ENCODE data around the gene RNU6-1. TPM values are rescaled to one million over a fixed set of nuclear protein-coding genes. Genes with fewer than 3 reads are reported as not detected.

RNU6-1 gene
- total and polyA plus RNA-seq, 4 donors = not detected

GRCh38 chr15:67861983-67862382 lies 22.1 kb upstream of the RNU6-1 start:
- WGBS (ENCODE audit: insufficient coverage) = 100% methylated on average over 1 of the region's 3 CpGs
- no peak overlapping the region for H3K27ac ChIP-seq (ENCODE audit: low read depth, low read length)
- DNase-seq (ENCODE audit: low read depth in 4 of 6, low spot score in 6 of 6) = no peak

GRCh38 chr15:67859331-67859946 lies 19.6 kb upstream of the RNU6-1 start:
- Histone ChIP-seq H3K4me3 (ENCODE audit: low read depth, low read length) (no peak overlapping the region), H3K27me3 (ENCODE audit: control insufficient read depth, insufficient read depth, low read length) (no peaks in the 10 kb centered on the region), H3K27ac (ENCODE audit: low read depth, low read length) (no peak overlapping the region), H3K9me3 (ENCODE audit: control insufficient read depth, insufficient read depth, low read length) (no peaks in the 10 kb centered on the region), H3K4me1 (ENCODE audit: control insufficient read depth, insufficient read depth, low read length) (peaks cover 19% of the 10 kb centered on the region), H3K36me3 (ENCODE audit: control insufficient read depth, insufficient read depth, low read length) (no peaks in the 10 kb centered on the region)
- WGBS (ENCODE audit: insufficient coverage) = 31% methylated on average over 4 of the region's 5 CpGs
- peak in 2 of 6 donors; percentile 22 to 68 for DNase-seq (ENCODE audit: low read depth in 4 of 6, low spot score in 6 of 6)

More at GRCh38 chr15:67861983-67862382, 22.1 kb upstream of the RNU6-1 start:
- H3K36me3 ChIP-seq (ENCODE audit: control insufficient read depth, insufficient read depth, low read length) = no peaks in the 10 kb centered on the region
- H3K27me3 ChIP-seq (ENCODE audit: control insufficient read depth, insufficient read depth, low read length) = no peaks in the 10 kb centered on the region
- H3K9me3 ChIP-seq (ENCODE audit: control insufficient read depth, insufficient read depth, low read length) = no peaks in the 10 kb centered on the region
- H3K4me1 ChIP-seq (ENCODE audit: control insufficient read depth, insufficient read depth, low read length) = peaks cover 19% of the 10 kb centered on the region
- no peak overlapping the region for H3K4me3 ChIP-seq (ENCODE audit: low read depth, low read length)

GRCh38 chr15:67857220-67857619 lies 17.4 kb upstream of the RNU6-1 start:
- Histone ChIP-seq H3K4me1 (ENCODE audit: control insufficient read depth, insufficient read depth, low read length) (peaks cover 10% of the 10 kb centered on the region), H3K36me3 (ENCODE audit: control insufficient read depth, insufficient read depth, low read length) (no peaks in the 10 kb centered on the region), H3K9me3 (ENCODE audit: control insufficient read depth, insufficient read depth, low read length) (no peaks in the 10 kb centered on the region), H3K27ac (ENCODE audit: low read depth, low read length) (no peak overlapping the region), H3K27me3 (ENCODE audit: control insufficient read depth, insufficient read depth, low read length) (no peaks in the 10 kb centered on the region), H3K4me3 (ENCODE audit: low read depth, low read length) (no peak overlapping the region)
- WGBS (ENCODE audit: insufficient coverage) = 96% methylated on average over 2 of the region's 3 CpGs
- DNase-seq (ENCODE audit: low read depth in 4 of 6, low spot score in 6 of 6) = no peak

DNA sequence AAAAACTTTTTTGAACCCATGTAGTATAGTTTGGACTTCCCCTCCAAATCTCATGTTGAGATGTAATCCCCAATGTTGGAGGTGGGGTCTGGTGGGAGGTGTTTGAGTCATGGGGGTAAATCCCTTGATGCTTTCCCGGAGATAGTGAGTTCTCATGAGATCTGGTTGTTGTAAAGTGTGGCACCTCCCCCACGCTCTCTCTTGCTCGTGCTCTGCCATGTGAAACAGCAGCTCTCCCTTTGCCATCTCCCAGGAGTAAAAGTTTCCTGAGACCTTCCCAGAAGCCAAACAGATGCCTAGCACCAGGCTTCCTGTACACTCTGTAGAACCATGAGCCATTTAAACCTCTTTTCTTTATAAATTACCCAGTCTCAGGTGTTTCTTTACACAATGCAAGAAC lies 16.0 kb upstream of the RNU6-1 start:
- 58% methylated on average over 2 of the region's 3 CpGs for WGBS (ENCODE audit: insufficient coverage)
- no peaks in the 10 kb centered on the region for H3K36me3 ChIP-seq (ENCODE audit: control insufficient read depth, insufficient read depth, low read length)
- no peak overlapping the region for H3K4me3 ChIP-seq (ENCODE audit: low read depth, low read length)
- H3K9me3 ChIP-seq (ENCODE audit: control insufficient read depth, insufficient read depth, low read length) = no peaks in the 10 kb centered on the region
- peak in 1 of 6 donors; percentile 12 for DNase-seq (ENCODE audit: low read depth in 4 of 6, low spot score in 6 of 6)
- no peak overlapping the region for H3K27ac ChIP-seq (ENCODE audit: low read depth, low read length)
- peaks cover 10% of the 10 kb centered on the region for H3K4me1 ChIP-seq (ENCODE audit: control insufficient read depth, insufficient read depth, low read length)
- H3K27me3 ChIP-seq (ENCODE audit: control insufficient read depth, insufficient read depth, low read length) = no peaks in the 10 kb centered on the region

DNA sequence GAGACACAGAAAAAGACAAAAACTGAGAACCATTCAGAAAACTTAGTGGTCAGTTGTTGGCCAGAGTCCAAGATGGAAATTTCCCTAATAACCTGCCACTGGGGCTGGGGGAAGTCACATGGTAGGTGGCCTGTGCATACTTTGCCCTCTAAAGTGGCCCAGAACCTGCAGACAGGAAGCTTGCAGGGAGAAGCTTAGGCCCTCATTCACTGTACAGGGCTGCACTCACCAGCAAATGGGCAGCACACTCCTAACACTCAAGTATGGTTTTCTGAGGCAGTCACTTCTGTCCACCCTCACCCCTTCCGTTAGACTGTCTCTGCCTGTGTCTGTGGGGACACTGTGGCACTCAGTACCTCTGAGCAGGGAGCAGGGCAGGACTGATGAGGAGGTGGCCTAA lies 14.5 kb upstream of the RNU6-1 start:
- no CpG with 5 or more reads among the region's 1 CpG for WGBS (ENCODE audit: insufficient coverage)
- Histone ChIP-seq H3K36me3 (ENCODE audit: control insufficient read depth, insufficient read depth, low read length) (no peaks in the 10 kb centered on the region), H3K27me3 (ENCODE audit: control insufficient read depth, insufficient read depth, low read length) (no peaks in the 10 kb centered on the region), H3K4me3 (ENCODE audit: low read depth, low read length) (no peak overlapping the region), H3K9me3 (ENCODE audit: control insufficient read depth, insufficient read depth, low read length) (no peaks in the 10 kb centered on the region), H3K27ac (ENCODE audit: low read depth, low read length) (no peak overlapping the region), H3K4me1 (ENCODE audit: control insufficient read depth, insufficient read depth, low read length) (peaks cover under 1% of the 10 kb centered on the region)
- DNase-seq (ENCODE audit: low read depth in 4 of 6, low spot score in 6 of 6) = no peak

GRCh38 chr15:67853454-67853853 lies 13.6 kb upstream of the RNU6-1 start:
- no peak for DNase-seq (ENCODE audit: low read depth in 4 of 6, low spot score in 6 of 6)
- Histone ChIP-seq H3K4me1 (ENCODE audit: control insufficient read depth, insufficient read depth, low read length) (no peaks in the 10 kb centered on the region), H3K27me3 (ENCODE audit: control insufficient read depth, insufficient read depth, low read length) (no peaks in the 10 kb centered on the region), H3K36me3 (ENCODE audit: control insufficient read depth, insufficient read depth, low read length) (no peaks in the 10 kb centered on the region), H3K27ac (ENCODE audit: low read depth, low read length) (no peak overlapping the region), H3K9me3 (ENCODE audit: control insufficient read depth, insufficient read depth, low read length) (no peaks in the 10 kb centered on the region), H3K4me3 (ENCODE audit: low read depth, low read length) (no peak overlapping the region)
- no CpG with 5 or more reads among the region's 3 CpGs for WGBS (ENCODE audit: insufficient coverage)

DNA sequence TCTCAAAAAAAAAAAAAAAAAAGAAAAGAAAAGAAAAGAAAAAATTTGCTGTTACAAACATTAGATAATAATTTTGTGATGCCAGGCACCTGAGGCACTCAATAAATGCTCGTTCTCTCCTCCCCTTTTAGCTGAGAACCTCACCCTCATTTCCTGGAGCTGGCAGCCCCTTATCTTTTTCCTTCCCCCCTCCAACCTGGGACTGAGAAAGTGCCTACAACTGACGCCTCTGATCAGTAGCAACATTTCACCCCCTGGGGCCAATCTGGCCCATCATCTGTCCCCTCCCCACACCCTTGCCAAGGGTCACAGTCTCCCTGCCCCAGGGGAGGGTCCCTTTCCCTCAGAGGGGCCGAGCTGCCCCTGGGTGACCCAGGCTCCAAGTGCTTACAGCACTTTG lies 12.6 kb upstream of the RNU6-1 start:
- Histone ChIP-seq H3K27me3 (ENCODE audit: control insufficient read depth, insufficient read depth, low read length) (no peaks in the 10 kb centered on the region), H3K36me3 (ENCODE audit: control insufficient read depth, insufficient read depth, low read length) (no peaks in the 10 kb centered on the region), H3K9me3 (ENCODE audit: control insufficient read depth, insufficient read depth, low read length) (no peaks in the 10 kb centered on the region), H3K4me1 (ENCODE audit: control insufficient read depth, insufficient read depth, low read length) (no peaks in the 10 kb centered on the region), H3K27ac (ENCODE audit: low read depth, low read length) (no peak overlapping the region), H3K4me3 (ENCODE audit: low read depth, low read length) (no peak overlapping the region)
- no peak for DNase-seq (ENCODE audit: low read depth in 4 of 6, low spot score in 6 of 6)
- WGBS (ENCODE audit: insufficient coverage) = 83% methylated on average over 2 of the region's 3 CpGs

DNA sequence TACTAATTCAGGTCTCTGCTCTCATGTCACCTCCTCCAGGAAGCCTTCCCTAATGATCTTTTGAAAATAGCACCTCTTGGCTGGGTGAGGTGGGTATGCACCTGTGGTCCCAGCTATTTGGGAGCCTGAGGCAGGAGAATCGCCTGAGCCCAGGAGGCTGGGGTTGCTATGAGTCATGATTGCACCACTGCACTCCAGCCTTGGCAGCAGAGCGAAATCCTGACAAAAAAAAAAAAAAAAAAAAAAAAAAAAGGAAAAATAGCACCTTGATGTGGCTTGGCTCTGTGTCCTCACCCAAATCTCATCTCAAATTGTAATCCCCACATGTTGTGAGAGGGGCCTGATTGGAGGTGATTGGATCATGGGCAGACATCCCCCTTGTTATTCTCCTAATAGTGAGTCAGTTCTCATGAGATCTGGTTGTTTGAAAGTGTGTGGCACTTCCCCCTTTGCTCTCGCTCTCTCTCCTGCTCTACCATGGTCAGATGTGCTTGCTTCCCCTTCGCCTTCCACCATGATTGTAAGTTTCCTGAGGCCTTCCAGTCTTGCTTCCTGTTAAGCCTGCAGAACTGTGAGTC lies 11.2 kb upstream of the RNU6-1 start:
- WGBS (ENCODE audit: insufficient coverage) = 100% methylated on average over 1 of the region's 4 CpGs
- H3K4me1 ChIP-seq (ENCODE audit: control insufficient read depth, insufficient read depth, low read length) = no peaks in the 10 kb centered on the region

GRCh38 chr15:67850336-67850735 lies 10.5 kb upstream of the RNU6-1 start:
- H3K4me3 ChIP-seq (ENCODE audit: low read depth, low read length) = no peak overlapping the region
- WGBS (ENCODE audit: insufficient coverage) = 65% methylated on average over 6 of the region's 7 CpGs
- no peaks in the 10 kb centered on the region for H3K4me1 ChIP-seq (ENCODE audit: control insufficient read depth, insufficient read depth, low read length)
- no peaks in the 10 kb centered on the region for H3K9me3 ChIP-seq (ENCODE audit: control insufficient read depth, insufficient read depth, low read length)
- no peak overlapping the region for H3K27ac ChIP-seq (ENCODE audit: low read depth, low read length)
- DNase-seq (ENCODE audit: low read depth in 4 of 6, low spot score in 6 of 6) = no peak
- no peaks in the 10 kb centered on the region for H3K36me3 ChIP-seq (ENCODE audit: control insufficient read depth, insufficient read depth, low read length)
- no peaks in the 10 kb centered on the region for H3K27me3 ChIP-seq (ENCODE audit: control insufficient read depth, insufficient read depth, low read length)

More for the DNA sequence above, 11.2 kb upstream of the RNU6-1 start:
- H3K27me3 ChIP-seq (ENCODE audit: control insufficient read depth, insufficient read depth, low read length) = no peaks in the 10 kb centered on the region
- H3K4me3 ChIP-seq (ENCODE audit: low read depth, low read length) = no peak overlapping the region
- H3K9me3 ChIP-seq (ENCODE audit: control insufficient read depth, insufficient read depth, low read length) = no peaks in the 10 kb centered on the region
- DNase-seq (ENCODE audit: low read depth in 4 of 6, low spot score in 6 of 6) = no peak
- H3K27ac ChIP-seq (ENCODE audit: low read depth, low read length) = no peak overlapping the region
- H3K36me3 ChIP-seq (ENCODE audit: control insufficient read depth, insufficient read depth, low read length) = no peaks in the 10 kb centered on the region

- Histone ChIP-seq H3K36me3 (ENCODE audit: control insufficient read depth, insufficient read depth, low read length) (no peaks in the 10 kb centered on the region), H3K27ac (ENCODE audit: low read depth, low read length) (no peak overlapping the region), H3K9me3 (ENCODE audit: control insufficient read depth, insufficient read depth, low read length) (no peaks in the 10 kb centered on the region), H3K4me1 (ENCODE audit: control insufficient read depth, insufficient read depth, low read length) (no peaks in the 10 kb centered on the region), H3K27me3 (ENCODE audit: control insufficient read depth, insufficient read depth, low read length) (no peaks in the 10 kb centered on the region), H3K4me3 (ENCODE audit: low read depth, low read length) (no peak overlapping the region)
- no peak for DNase-seq (ENCODE audit: low read depth in 4 of 6, low spot score in 6 of 6)
- no CpG with 5 or more reads among the region's 1 CpG for WGBS (ENCODE audit: insufficient coverage)
Observed at GRCh38 chr15:67849538-67849937, 9.7 kb upstream of the RNU6-1 start.

Measured in spinal cord (tissue), 10 donors.